Hepatocyte (in vitro differentiated cells): Measurements from ENCODE around the gene ATP6V0B.

Experiments
- EZH2 ChIP-seq: fragments of 200-600 bp; sonication (generic); IDR thresholded peaks from 2 replicates; pipeline ENCODE4 v1.6.1; 2016; ENCODE audit warnings: antibody characterized with exemption, mild to moderate bottlenecking, borderline replicate concordance
- EZH2phosphoT487 ChIP-seq: fragments of 200-600 bp; sonication (generic); IDR thresholded peaks from one replicate; pipeline ENCODE4 v1.6.1; 2018; ENCODE audit warnings: antibody characterized with exemption, mild to moderate bottlenecking, low read depth, moderate library complexity; ENCODE audit not compliant: unreplicated experiment, severe bottlenecking
- TF ChIP-seq, protein P1 (sequence below): fragments of 200-600 bp; sonication (generic); IDR thresholded peaks from 2 replicates; pipeline ENCODE4 v1.5.1; 2016; ENCODE audit warnings: antibody characterized with exemption, mild to moderate bottlenecking; ENCODE audit not compliant: poor library complexity

GRCh38 chr1:43982808-43983207 lies 8.0 kb downstream of the ATP6V0B start:
- TF ChIP-seq EZH2phosphoT487, result no peak
- no peak for TF ChIP-seq EZH2
- TF ChIP-seq, protein P1, sequence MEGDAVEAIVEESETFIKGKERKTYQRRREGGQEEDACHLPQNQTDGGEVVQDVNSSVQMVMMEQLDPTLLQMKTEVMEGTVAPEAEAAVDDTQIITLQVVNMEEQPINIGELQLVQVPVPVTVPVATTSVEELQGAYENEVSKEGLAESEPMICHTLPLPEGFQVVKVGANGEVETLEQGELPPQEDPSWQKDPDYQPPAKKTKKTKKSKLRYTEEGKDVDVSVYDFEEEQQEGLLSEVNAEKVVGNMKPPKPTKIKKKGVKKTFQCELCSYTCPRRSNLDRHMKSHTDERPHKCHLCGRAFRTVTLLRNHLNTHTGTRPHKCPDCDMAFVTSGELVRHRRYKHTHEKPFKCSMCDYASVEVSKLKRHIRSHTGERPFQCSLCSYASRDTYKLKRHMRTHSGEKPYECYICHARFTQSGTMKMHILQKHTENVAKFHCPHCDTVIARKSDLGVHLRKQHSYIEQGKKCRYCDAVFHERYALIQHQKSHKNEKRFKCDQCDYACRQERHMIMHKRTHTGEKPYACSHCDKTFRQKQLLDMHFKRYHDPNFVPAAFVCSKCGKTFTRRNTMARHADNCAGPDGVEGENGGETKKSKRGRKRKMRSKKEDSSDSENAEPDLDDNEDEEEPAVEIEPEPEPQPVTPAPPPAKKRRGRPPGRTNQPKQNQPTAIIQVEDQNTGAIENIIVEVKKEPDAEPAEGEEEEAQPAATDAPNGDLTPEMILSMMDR, result no peak
